ENCODE measurements around the gene MYO3A.

Gene MYO3A

GRCh38 chr10:25933653-25934608 is at the start of gene MYO3A:
MYO3A (plus strand) TSS chr10:25934229; CDS start chr10:25952111, 17,882 bp downstream.
- DNase-seq = no peak

GRCh38 chr10:25888627-25889026 is 45.4 kb upstream of the MYO3A start:
- no peak for DNase-seq

GRCh38 chr10:25890995-25891394 is 43.0 kb upstream of the MYO3A start:
- no peak for DNase-seq

- no peak for DNase-seq
Measured at GRCh38 chr10:25895856-25896255, 38.2 kb upstream of the MYO3A start.

- DNase-seq = no peak
Measured at GRCh38 chr10:25896421-25896820, 37.6 kb upstream of the MYO3A start.

- no peak for DNase-seq
Measured at GRCh38 chr10:25899304-25899703, 34.7 kb upstream of the MYO3A start.

- DNase-seq = no peak
Measured at GRCh38 chr10:25901199-25901598, 32.8 kb upstream of the MYO3A start.

GRCh38 chr10:25902002-25902401 is 32.0 kb upstream of the MYO3A start:
- no peak for DNase-seq

GRCh38 chr10:25907261-25907660 is 26.8 kb upstream of the MYO3A start:
- DNase-seq = no peak

GRCh38 chr10:25912866-25913265 is 21.2 kb upstream of the MYO3A start:
- no peak for DNase-seq

GRCh38 chr10:25914776-25915175 is 19.3 kb upstream of the MYO3A start:
- DNase-seq = no peak

- no peak for DNase-seq
Measured at GRCh38 chr10:25934621-25935139, 651 bp downstream of the MYO3A start.

GRCh38 chr10:25938405-25938804 is 4.4 kb downstream of the MYO3A start:
- no peak for DNase-seq

GRCh38 chr10:25944771-25945170 is 10.7 kb downstream of the MYO3A start:
- no peak for DNase-seq

GRCh38 chr10:25952857-25953256 is 18.8 kb downstream of the MYO3A start:
- DNase-seq = no peak

- no peak for DNase-seq
Measured at GRCh38 chr10:25954851-25955250, 20.8 kb downstream of the MYO3A start.

GRCh38 chr10:25959540-25960232 is 25.7 kb downstream of the MYO3A start:
- no peak for DNase-seq

GRCh38 chr10:25965584-25965983 is 31.6 kb downstream of the MYO3A start:
- DNase-seq = no peak

GRCh38 chr10:25966844-25967243 is 32.8 kb downstream of the MYO3A start:
- DNase-seq = no peak

- DNase-seq = no peak
Measured at GRCh38 chr10:25972631-25973030, 38.6 kb downstream of the MYO3A start.

- DNase-seq = no peak
Measured at GRCh38 chr10:25974897-25975459, 40.9 kb downstream of the MYO3A start.

- no peak for DNase-seq
Measured at GRCh38 chr10:25978771-25979170, 44.7 kb downstream of the MYO3A start.

- no peak for DNase-seq
Measured at GRCh38 chr10:25982107-25982506, 48.1 kb downstream of the MYO3A start.

GRCh38 chr10:25988583-25988982 is 54.6 kb downstream of the MYO3A start:
- no peak for DNase-seq

Data from CD4-positive, alpha-beta T cell treated with Interleukin-10 for 1 hour (primary cell).